HG03378 (cell line): ENCODE measurements around the gene MYBPC1.
"Not testable (repeated sequence)": the region's sequence is repeated elsewhere in the genome, so short reads cannot be mapped to it uniquely, and the experiment has no call there.

Experiments
- ATAC-seq: cut with Tn5 transposase; IDR thresholded peaks from one replicate; pipeline ENCODE4 v1.9.1; 2021; ENCODE audit warnings: mild to moderate bottlenecking, moderate library complexity; ENCODE audit not compliant: unreplicated experiment

Gene MYBPC1, protein sequence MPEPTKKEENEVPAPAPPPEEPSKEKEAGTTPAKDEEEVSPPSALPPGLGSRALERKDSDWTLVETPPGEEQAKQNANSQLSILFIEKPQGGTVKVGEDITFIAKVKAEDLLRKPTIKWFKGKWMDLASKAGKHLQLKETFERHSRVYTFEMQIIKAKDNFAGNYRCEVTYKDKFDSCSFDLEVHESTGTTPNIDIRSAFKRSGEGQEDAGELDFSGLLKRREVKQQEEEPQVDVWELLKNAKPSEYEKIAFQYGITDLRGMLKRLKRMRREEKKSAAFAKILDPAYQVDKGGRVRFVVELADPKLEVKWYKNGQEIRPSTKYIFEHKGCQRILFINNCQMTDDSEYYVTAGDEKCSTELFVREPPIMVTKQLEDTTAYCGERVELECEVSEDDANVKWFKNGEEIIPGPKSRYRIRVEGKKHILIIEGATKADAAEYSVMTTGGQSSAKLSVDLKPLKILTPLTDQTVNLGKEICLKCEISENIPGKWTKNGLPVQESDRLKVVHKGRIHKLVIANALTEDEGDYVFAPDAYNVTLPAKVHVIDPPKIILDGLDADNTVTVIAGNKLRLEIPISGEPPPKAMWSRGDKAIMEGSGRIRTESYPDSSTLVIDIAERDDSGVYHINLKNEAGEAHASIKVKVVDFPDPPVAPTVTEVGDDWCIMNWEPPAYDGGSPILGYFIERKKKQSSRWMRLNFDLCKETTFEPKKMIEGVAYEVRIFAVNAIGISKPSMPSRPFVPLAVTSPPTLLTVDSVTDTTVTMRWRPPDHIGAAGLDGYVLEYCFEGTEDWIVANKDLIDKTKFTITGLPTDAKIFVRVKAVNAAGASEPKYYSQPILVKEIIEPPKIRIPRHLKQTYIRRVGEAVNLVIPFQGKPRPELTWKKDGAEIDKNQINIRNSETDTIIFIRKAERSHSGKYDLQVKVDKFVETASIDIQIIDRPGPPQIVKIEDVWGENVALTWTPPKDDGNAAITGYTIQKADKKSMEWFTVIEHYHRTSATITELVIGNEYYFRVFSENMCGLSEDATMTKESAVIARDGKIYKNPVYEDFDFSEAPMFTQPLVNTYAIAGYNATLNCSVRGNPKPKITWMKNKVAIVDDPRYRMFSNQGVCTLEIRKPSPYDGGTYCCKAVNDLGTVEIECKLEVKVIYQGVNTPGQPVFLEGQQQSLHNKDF

DNA sequence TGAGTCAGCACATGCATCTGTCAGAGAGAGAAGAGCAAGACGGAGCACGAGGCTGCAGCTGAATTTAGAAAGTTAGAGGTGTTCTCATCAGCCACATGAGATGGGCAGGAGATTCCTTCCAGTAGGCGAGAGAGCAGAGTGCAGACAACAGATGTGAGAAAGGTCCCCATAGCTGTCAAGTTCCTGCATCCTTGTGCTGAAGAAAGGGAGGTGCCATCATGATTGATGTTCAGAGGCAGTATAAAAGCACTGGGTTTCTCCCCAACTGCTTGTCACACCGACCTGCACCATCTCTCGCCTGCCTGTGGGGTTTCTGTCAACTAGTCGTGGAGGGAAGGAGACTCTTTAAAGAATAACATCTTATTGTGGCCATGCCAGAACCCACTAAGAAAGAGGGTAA lies at the start of gene MYBPC1:
TSS of gene MYBPC1 (plus strand) at position 272 of the 400 bp plus-strand sequence. CDS start at position 372, 100 bp downstream.
- no peak for ATAC-seq

DNA sequence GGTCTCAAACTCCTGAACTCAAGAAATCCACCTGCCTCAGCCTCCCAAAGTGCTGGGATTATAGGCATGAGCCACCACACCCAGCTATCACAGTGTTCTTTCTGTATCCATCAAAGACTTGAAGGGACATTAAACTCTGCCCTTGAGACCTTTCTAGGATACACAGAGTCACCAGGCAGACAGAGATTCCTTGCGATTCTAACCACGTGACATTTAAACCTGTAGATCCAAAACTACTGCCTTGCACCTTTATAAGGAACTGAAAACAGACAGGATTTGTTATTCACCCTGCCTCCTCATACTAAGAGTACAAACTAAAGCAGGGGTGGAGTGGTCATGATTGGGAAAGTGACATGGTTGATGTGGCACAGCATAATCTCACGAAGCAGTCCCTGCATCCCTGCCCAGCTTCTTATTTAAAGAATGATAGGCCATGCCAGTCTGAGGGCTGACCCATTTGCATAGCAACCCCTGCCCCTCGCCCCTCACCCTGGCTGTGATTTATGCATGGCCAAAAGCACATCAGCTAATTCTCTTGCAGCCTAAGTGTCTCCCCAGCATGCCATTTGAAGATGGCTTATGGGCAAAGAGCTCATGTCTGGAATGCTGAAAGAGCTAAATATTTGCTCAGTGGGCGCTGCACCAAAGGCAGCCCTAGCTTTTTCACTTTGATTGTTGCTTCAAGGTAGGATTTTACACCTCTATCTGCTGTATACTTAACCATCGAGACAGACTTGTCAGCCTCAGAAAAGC lies 43.2 kb upstream of the MYBPC1 start:
- ATAC-seq, result no peak

GRCh38 chr12:101552277-101552676 lies 42.5 kb upstream of the MYBPC1 start:
- no peak for ATAC-seq

DNA sequence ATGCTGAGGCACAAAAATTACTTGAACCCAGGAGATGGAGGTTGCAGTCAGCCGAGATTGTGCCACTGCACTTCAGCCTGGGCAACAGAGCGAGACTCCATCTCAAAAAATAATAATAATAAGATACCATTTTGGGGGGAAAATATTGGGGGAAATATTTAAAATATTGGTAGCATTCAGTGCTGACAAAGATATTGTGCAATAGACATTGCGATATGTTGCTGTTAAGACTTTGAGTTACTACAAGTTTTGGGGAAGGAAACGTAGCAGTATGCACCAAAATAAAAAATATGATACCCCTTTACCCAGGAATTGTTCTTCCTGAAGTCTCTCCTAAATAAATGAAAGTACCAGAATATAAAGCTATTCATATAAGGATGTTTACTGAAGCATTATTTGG lies 37.7 kb upstream of the MYBPC1 start:
- ATAC-seq, result no peak

GRCh38 chr12:101558726-101559125 lies 36.0 kb upstream of the MYBPC1 start:
- ATAC-seq, result not testable (repeated sequence)

GRCh38 chr12:101563212-101563611 lies 31.6 kb upstream of the MYBPC1 start:
- no peak for ATAC-seq

DNA sequence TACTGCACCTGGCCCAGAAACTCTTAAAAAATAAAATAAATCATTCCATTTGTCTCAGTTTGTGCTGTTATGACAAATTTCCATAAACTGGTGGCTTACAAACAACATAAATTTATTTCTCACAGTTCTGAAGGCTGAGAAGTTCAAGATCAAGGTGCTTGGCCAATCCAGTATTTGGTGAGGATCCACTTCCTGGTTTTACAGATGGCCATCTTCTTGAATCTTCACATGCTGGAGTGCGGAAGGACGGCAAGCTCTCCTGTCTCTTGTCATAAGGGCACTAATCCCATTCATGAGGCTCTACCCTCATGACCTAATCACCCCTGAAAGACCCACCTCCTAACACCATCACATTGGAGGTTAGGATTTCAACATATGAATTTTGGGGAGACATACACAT lies 29.9 kb upstream of the MYBPC1 start:
- ATAC-seq, result no peak

DNA sequence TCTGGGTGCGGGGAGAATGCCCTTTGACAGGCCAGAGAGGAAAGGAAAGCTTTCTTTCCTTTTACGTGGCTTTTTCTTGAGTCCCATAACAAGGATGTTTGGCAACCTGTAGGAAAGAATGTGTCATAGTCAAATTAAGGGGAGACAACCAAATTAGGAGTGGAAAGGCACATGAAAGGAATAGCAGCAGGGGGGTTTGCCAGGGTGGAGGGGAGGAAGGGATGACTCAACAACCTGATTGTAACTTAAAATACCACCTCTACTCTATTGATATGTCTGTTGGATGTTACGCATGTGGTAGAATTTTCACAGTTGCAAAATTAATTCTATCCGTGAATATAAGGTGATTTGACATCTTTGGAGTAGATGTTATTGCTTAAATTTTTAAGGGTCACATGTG lies 28.5 kb upstream of the MYBPC1 start:
- no peak for ATAC-seq

DNA sequence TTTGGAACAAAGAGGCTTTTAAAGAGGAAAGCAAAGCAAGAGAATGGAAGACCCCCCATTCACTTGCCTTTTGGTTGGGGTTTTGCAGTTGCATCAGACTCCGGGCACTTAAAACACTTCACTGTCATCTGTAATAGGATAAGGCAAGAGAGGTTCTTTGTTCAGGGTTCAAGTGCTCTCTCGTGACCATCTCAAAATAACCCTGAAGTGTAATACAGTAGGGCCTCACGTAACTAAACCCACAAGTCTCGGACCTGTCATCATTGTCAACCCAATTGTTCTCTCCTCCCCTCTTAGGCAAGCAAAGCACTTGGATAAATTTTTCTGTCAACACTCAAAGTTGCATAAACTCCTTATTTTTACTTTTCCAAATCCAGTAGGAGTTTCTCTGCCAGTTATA lies 26.9 kb upstream of the MYBPC1 start:
- no peak for ATAC-seq

DNA sequence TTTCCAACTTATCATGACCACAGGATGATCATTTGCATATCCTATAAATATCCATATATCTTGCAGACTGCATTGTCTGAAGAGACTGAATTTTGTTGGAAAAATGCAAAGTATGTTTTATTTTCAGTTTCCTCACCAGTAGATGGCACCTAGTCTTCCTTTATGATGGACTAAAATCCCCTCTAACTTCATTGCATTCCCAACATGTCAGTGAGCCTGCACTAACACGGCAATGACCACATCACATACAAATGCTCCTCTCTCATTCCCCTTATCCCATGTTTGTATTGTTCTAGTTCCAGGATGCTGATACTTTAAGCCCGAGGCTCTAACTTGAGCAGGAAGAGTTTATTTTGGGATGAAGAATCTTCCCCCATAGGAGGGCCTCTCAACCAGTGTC lies 24.7 kb upstream of the MYBPC1 start:
- ATAC-seq, result no peak

DNA sequence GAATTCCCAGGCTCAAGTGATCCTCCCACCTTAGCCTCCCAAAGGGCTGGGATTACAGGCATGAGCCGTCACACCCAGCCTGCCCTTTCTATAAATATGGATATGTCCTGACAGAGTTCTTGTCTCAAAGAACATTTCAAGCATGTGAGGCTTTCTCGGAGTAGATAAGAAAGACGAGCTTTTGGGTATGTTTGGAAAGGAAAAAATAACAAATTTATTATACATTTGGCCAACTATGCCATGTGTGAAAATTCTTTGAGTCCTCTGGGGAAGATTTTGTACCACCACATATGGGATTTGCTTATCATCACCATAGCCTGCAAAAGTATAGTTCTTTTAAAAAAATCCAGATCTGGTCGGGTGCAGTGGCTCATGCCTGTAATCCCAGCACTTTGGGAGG lies 23.7 kb upstream of the MYBPC1 start:
- ATAC-seq, result no peak

- ATAC-seq, result no peak
Observed at GRCh38 chr12:101573743-101574142, 21.0 kb upstream of the MYBPC1 start.

DNA sequence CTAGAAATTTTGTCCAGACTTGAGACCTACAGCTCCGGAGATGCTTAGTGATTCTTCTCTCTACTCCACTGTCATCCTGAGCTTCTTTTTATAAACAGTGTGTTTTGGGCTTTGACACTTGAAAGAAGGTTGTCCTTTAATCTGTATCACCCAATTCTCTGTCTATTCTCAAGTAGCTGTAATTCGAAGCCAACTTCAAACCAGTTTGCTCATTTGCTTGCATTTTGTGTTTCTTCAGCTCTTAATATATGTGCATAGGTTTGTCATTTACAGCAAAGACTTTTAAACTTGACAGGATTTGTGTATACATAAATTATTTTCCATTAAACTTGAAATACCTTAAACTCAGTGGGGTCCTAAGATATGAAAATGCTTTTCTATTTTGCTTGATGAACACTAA lies 16.4 kb upstream of the MYBPC1 start:
- no peak for ATAC-seq

DNA sequence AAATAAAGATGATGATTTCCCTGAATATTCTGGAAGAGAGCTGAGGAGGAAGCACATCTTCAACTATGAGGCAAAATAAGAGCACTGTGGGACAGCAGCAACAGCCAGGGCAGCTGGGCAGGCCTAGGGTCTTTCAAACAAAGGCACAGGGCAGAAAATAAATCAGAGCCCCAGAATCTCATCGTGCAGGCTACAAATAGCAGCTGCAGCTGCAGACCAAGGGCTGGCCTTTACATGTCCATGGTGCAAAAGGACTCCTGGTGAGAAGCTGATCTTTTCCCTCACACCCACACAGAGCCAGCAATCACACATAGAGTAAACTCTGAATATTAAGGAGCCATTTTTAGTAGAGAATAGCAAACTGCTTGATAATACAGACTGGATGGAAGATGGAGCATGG lies 13.6 kb upstream of the MYBPC1 start:
- no peak for ATAC-seq

DNA sequence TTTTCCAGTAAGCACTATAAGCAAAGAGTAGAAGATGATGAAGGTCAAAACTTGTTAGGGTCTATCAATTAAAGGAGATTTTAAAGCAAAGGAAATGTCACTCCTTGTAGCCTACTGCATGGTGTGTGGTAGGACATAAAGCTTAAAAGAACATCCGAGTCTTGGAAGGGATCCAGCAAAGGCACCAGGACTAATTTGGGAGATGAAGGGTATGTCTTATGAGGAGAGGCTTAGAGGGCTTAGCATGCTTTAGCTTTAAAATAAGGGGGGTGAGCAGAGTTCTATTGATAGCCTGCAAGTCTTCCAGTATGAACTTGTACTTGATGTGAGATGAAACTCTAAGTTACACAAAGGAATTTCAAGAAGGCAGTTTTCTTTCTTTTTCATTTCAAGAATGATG lies 11.8 kb upstream of the MYBPC1 start:
- no peak for ATAC-seq

- no peak for ATAC-seq
Observed at GRCh38 chr12:101590383-101590782, 4.4 kb upstream of the MYBPC1 start.

- ATAC-seq, result no peak
Observed at GRCh38 chr12:101591781-101592180, 3.0 kb upstream of the MYBPC1 start.

GRCh38 chr12:101592448-101592847 lies 2.3 kb upstream of the MYBPC1 start:
- no peak for ATAC-seq

DNA sequence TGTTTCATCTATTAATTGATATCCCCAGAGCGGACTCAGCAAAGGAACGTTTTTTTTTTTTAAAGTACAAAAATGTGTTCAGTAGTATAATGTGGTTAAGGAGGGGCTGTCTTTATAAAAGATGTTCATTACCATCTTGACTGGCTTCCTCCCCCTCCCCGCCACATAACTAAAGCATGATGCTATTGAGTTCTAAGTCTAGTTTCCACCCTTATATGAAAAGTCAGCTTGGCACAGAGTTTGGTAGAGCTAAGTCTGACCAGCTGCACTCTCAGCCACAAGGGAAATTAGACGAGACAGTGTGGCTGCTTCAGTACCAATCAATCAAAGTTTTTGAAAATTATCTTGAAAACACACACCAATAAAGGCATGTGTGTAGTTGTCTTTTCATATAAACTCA lies 1.9 kb upstream of the MYBPC1 start:
- no peak for ATAC-seq

DNA sequence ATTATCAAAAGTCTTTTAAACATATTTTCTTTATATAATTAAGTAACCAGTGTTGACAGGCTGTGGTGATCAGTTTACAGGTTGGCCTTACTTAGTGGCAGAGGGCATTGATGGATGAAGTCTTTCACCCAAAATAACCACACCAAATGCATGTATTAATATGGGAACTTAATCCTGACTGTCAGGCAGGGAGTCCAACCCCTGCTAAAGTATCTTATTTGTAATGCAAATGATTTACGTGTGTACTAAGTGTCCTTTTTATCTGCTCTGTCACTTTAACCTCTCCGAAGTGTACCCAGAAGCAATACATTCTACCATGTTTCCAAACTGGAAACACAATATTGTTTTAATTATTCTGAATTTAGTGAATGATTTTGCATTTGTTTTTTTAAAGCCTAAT lies 1.4 kb downstream of the MYBPC1 start:
- no peak for ATAC-seq

DNA sequence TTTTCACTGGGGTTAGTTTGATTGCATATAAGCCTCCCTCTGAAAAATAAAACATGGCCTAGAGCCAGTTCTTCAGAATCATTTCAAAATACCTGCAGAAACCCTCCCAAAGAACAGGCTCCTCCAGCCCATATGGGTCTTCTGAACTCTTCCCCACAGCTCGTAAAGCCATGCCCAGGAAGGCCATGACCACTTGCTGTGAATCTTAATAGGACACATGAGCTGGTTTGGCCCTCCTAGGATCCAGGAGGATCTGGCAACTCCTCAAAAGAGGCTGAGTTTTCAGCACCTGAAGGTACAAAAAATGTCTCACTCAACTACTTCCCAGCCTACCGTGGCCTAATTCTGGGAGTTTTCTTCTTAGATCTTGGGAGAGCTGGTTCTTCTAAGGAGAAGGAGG lies 2.4 kb downstream of the MYBPC1 start:
- ATAC-seq, result no peak
